ENCODE measurements around the gene RBM15. TPM values are rescaled to one million over a fixed set of nuclear protein-coding genes. Genes with fewer than 3 reads are reported as not detected.
A peak's percentile ranks its signal among the peaks of the same experiment; 100 is the strongest.

RBM15 gene
- total and polyA plus RNA-seq, 12 donors: 2.3 to 35.1 (median 20.9) TPM

- H3K4me1 ChIP-seq (replicated peaks in 1 of 2): no peaks in the 10 kb centered on the region
- DNase-seq: no peak
- H3K36me3 ChIP-seq (replicated peaks in 1 of 2): no peaks in the 10 kb centered on the region
- TF ChIP-seq POLR2A (IDR thresholded peaks at IDR 0.05): no peak
- TF ChIP-seq CTCF (IDR thresholded peaks at IDR 0.05): no peak
- no peaks in the 10 kb centered on the region for H3K9me3 ChIP-seq (replicated peaks in 1 of 3)
- intact Hi-C loops (cut with DNase I): no loop called here
- H3K27me3 ChIP-seq: no peaks in the 10 kb centered on the region
- H3K4me3 ChIP-seq: no peak overlapping the region
- H3K27ac ChIP-seq: no peak overlapping the region
These were observed 10.9 kb upstream of the RBM15 start for GRCh38 chr1:110328274-110328673.

- intact Hi-C loops (cut with DNase I): no loop called here
- H3K27ac ChIP-seq: no peak overlapping the region
- DNase-seq: no peak
- WGBS, 4 donors: 83 to 98% (median 95%) methylated on average over 3 of the region's 3 CpGs
- no peak for TF ChIP-seq POLR2A (IDR thresholded peaks at IDR 0.05)
- H3K4me3 ChIP-seq: no peak overlapping the region
- H3K9me3 ChIP-seq (replicated peaks in 1 of 3): no peaks in the 10 kb centered on the region
- no peaks in the 10 kb centered on the region for H3K27me3 ChIP-seq
- H3K4me1 ChIP-seq (replicated peaks in 1 of 2): no peaks in the 10 kb centered on the region
- H3K36me3 ChIP-seq (replicated peaks in 1 of 2): no peaks in the 10 kb centered on the region
These were observed 10.5 kb upstream of the RBM15 start for GRCh38 chr1:110328700-110329099.

GRCh38 chr1:110335265-110335664 lies 3.9 kb upstream of the RBM15 start:
- peaks cover 12 to 17% of the 10 kb centered on the region in 2 donors for H3K4me1 ChIP-seq (replicated peaks in 1 of 2)
- no peaks in the 10 kb centered on the region for H3K27me3 ChIP-seq
- TF ChIP-seq POLR2A (IDR thresholded peaks at IDR 0.05) (no peak), CTCF (IDR thresholded peaks at IDR 0.05) (no peak)
- intact Hi-C loops (cut with DNase I): no loop called here
- H3K4me3 ChIP-seq: no peak overlapping the region
- no peaks in the 10 kb centered on the region for H3K36me3 ChIP-seq (replicated peaks in 1 of 2)
- H3K27ac ChIP-seq: peak overlapping the region in 1 of 5 donors; percentile 11
- no peaks in the 10 kb centered on the region for H3K9me3 ChIP-seq (replicated peaks in 1 of 3)
- WGBS, 4 donors: 93 to 100% (median 96%) methylated on average over 1 of the region's 1 CpG
- no peak for DNase-seq

- intact Hi-C loops (cut with DNase I): no loop called here
- H3K36me3 ChIP-seq (replicated peaks in 1 of 2): peaks cover 0 to 8% of the 10 kb centered on the region in 2 donors
- WGBS, 4 donors: 32 to 51% (median 46%) methylated on average over 1 of the region's 1 CpG
- H3K27ac ChIP-seq: peak overlapping the region in 4 of 5 donors; percentile 78 to 99 (median 98)
- peak overlapping the region in 1 of 4 donors; percentile 69 for H3K4me3 ChIP-seq
- no peaks in the 10 kb centered on the region for H3K9me3 ChIP-seq (replicated peaks in 1 of 3)
- H3K27me3 ChIP-seq: no peaks in the 10 kb centered on the region
- TF ChIP-seq POLR2A (IDR thresholded peaks at IDR 0.05): no peak
- no peak for TF ChIP-seq CTCF (IDR thresholded peaks at IDR 0.05)
- peaks cover 17 to 29% of the 10 kb centered on the region in 2 donors for H3K4me1 ChIP-seq (replicated peaks in 1 of 2)
- DNase-seq: peak; percentile 26 to 86 (median 69)
These were observed 2.7 kb upstream of the RBM15 start for GRCh38 chr1:110336300-110337039.

All from adrenal gland (tissue), 12 donors.